ENCODE measurements around the gene AURKB. TPM values are rescaled to one million over a fixed set of nuclear protein-coding genes. Genes with fewer than 3 reads are reported as not detected.

The AURKB gene
- total RNA-seq, result 1 to 10 TPM in 4 of 6 experiments, under 1 TPM in 2; 0.26 to 3.9 (median 1.5) TPM
- long read RNA-seq, result 0 reads

- Histone ChIP-seq H3K27me3 (no peaks in the 10 kb centered on the region), H3K4me1 (peaks cover 0 to 23% (median 0%) of the 10 kb centered on the region in 4 donors), H3K36me3 (no peaks in the 10 kb centered on the region), H3K9me3 (no peaks in the 10 kb centered on the region), H3K4me3 (peak within 1 kb of the TSS; percentile 27 to 56 (median 48)), H3K27ac (peak within 1 kb of the TSS; percentile 82 to 91 (median 87))
- DNase-seq (peak; percentile 92 to 97 (median 96)), ATAC-seq (peak; percentile 94 to 97 (median 95))
- intact Hi-C loops (cut with DNase I), result no loop called here
- no peak for TF ChIP-seq CTCF (IDR thresholded peaks at IDR 0.05)
- TF ChIP-seq POLR2A (IDR thresholded peaks at IDR 0.05), result no peak
- 7% methylated on average over 33 of the region's 46 CpGs for WGBS (ENCODE audit: insufficient coverage, low coverage, low lambda C conversion rate, missing lambda C conversion rate)
Measured at GRCh38 chr17:8209907-8210760, at the start of gene AURKB. Gene AURKB (minus strand): TSS chr17:8210575. CDS start chr17:8210224, 351 bp downstream.

- peaks cover 0 to 28% (median 3%) of the 10 kb centered on the region in 4 donors for H3K36me3 ChIP-seq
- no peaks in the 10 kb centered on the region for H3K4me1 ChIP-seq
- TF ChIP-seq POLR2A (IDR thresholded peaks at IDR 0.05) (no peak), CTCF (IDR thresholded peaks at IDR 0.05) (no peak)
- intact Hi-C loops (cut with DNase I), result no loop called here
- 60% methylated on average over 1 of the region's 8 CpGs for WGBS (ENCODE audit: insufficient coverage, low coverage, low lambda C conversion rate, missing lambda C conversion rate)
- no peak for ATAC-seq
- H3K27me3 ChIP-seq, result no peaks in the 10 kb centered on the region
- no peak overlapping the region for H3K27ac ChIP-seq
- H3K4me3 ChIP-seq, result no peak overlapping the region
- DNase-seq, result no peak
- H3K9me3 ChIP-seq, result no peaks in the 10 kb centered on the region
Measured at GRCh38 chr17:8257801-8258200, 47.4 kb upstream of the AURKB start.

DNA sequence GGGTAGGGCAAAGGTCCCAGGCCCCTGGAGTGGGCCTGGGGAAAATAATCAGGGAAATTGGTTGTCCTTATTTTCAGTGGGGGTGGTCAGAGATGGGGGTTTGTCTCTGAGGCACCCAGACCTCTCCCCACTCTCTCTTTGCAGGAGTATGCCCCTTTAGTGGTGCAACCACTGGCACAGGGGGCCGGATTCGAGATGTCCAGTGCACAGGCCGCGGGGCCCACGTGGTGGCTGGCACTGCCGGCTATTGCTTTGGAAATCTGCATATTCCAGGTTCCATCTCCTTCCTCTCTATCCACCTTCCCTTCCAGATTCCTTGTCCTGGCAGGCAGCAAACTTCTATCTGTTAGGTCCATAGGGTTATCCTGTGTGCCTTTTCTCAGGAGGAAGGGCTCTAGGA, 46.3 kb upstream of the AURKB start:
- ATAC-seq, result no peak
- Histone ChIP-seq H3K9me3 (no peaks in the 10 kb centered on the region), H3K4me3 (no peak overlapping the region), H3K4me1 (no peaks in the 10 kb centered on the region), H3K27me3 (no peaks in the 10 kb centered on the region), H3K27ac (no peak overlapping the region), H3K36me3 (peaks cover 0 to 28% (median 3%) of the 10 kb centered on the region in 4 donors)
- intact Hi-C loops (cut with DNase I), result no loop called here
- 67% methylated on average over 1 of the region's 6 CpGs for WGBS (ENCODE audit: insufficient coverage, low coverage, low lambda C conversion rate, missing lambda C conversion rate)
- no peak for TF ChIP-seq POLR2A (IDR thresholded peaks at IDR 0.05)
- no peak for TF ChIP-seq CTCF (IDR thresholded peaks at IDR 0.05)
- DNase-seq, result no peak

GRCh38 chr17:8256291-8256690, 45.9 kb upstream of the AURKB start:
- no peak for ATAC-seq
- Histone ChIP-seq H3K9me3 (no peaks in the 10 kb centered on the region), H3K27me3 (no peaks in the 10 kb centered on the region), H3K4me1 (no peaks in the 10 kb centered on the region), H3K4me3 (no peak overlapping the region), H3K27ac (no peak overlapping the region), H3K36me3 (peaks cover 0 to 28% (median 3%) of the 10 kb centered on the region in 4 donors)
- intact Hi-C loops (cut with DNase I), result no loop called here
- no peak for DNase-seq
- TF ChIP-seq CTCF (IDR thresholded peaks at IDR 0.05), result no peak
- no peak for TF ChIP-seq POLR2A (IDR thresholded peaks at IDR 0.05)
- WGBS (ENCODE audit: insufficient coverage, low coverage, low lambda C conversion rate, missing lambda C conversion rate), result 100% methylated on average over 2 of the region's 10 CpGs

Data from right lobe of liver (tissue), 6 donors.